ENCODE measurements around the gene RAB3IL1. TPM values are rescaled to one million over a fixed set of nuclear protein-coding genes. Genes with fewer than 3 reads are reported as not detected.
A peak's percentile ranks its signal among the peaks of the same experiment; 100 is the strongest.

Gene RAB3IL1
- total RNA-seq, 1 donor from 2014 or later, result 9.0 TPM

DNA sequence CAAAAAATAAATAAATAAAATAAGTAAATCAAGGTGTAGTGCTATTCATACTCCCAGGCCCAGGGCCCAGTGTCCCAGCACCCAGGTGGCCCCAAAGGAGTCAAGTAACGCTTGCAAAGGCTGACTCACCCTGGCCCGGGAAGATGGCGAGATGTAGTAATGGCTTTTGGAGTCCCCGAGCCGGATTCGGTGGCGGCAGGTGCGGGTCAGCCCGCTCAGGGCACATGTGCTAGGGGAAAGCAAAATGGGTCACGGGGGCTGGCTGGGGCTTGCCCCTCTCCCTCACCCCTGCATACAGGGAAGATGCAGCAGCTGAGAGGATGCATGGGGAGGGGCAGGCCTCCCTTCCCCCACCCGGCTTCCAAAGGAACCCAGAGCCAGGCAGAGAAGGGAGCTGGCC, 15.1 kb downstream of the RAB3IL1 start:
- no peak for DNase-seq

DNA sequence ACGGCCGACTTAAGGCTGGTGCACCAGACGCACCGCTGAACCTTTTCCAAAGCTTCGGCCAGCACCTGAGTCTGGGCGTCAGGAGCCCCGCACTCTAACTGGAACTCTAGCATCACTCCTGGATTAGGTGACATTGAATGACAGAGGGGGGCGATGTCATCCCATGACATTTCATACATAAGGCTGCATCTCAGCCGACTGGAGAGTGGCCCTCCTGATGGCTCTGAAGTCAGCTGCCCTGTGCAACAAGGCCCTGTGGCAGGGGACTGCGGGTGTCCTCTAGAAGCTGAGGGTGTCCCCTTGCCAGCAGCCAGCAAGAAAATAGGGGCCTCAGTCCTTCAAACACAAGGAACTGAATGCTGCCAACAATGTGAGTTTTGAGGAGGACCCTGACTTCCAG, 16.0 kb downstream of the RAB3IL1 start:
- DNase-seq, result no peak

DNA sequence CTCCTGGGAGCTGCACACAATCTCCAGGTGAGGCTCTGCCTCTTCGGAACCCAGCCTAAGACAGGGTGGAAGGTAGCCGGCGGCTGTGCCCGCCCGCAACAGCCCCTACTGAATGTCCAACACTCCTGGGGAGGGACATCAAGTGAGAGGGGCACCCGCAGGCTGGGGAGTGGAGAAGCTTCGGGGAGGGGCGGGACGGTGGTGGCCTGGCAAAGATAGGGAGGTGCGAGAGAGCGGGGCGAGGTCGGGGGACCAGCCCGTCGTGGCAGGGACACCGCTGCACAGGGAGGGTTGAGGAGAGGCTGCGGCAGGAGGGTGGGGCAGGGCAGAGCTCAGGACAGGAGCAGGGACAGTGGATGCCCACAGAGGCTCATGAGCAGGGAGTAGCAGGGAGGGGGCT, 17.1 kb downstream of the RAB3IL1 start:
- no peak for DNase-seq

DNA sequence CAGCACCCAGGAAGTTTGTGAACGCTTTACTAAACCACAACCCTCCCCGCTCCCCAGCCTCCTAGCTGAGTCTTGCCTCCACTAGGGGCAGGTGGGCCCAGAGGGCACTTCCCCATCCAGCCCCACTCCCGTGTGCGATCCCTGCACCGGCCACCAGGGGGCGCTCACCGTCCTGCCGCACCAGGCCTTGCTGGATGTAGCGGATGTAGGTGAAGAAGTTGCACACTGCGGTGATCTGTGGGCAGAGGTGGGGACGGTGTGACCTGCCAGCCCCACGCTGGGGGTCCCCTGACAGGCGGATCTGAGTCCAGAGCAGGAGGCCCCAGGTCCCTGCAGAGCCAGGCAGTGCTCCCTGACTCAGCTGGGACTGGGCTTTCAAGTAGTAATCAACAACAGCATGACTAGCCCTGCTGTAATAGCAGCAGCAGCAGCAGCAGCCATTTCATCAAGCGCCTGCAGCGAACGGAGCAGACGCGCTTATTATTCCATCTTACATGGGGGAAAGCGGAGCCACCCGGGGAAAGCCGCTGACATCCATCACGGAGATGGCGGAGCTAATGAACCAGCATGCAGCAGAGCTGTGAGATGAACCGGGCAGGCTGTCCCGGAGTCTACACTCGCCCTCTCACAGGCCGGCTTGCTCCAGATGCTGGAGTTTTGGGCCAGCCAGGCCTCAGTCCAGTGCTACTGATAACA, 18.1 kb downstream of the RAB3IL1 start:
- peak; percentile 87 for DNase-seq

DNA sequence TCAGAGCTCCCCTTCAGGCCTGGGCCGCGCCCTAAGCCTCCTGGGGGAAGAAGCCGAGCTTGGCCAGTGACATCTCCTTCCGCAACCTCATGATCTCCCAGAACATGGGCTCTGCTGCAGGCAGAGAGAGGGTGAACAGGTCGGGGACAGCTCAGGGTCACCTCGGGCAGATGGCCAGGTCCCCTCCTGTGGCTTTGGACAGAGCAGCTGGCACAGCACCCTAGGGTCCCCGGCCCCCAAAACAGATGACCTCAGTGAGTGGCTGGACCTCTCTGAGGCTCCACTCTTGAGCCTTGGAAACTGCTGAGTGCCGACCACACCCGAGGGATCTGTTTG, 19.2 kb downstream of the RAB3IL1 start:
- no peak for DNase-seq

DNA sequence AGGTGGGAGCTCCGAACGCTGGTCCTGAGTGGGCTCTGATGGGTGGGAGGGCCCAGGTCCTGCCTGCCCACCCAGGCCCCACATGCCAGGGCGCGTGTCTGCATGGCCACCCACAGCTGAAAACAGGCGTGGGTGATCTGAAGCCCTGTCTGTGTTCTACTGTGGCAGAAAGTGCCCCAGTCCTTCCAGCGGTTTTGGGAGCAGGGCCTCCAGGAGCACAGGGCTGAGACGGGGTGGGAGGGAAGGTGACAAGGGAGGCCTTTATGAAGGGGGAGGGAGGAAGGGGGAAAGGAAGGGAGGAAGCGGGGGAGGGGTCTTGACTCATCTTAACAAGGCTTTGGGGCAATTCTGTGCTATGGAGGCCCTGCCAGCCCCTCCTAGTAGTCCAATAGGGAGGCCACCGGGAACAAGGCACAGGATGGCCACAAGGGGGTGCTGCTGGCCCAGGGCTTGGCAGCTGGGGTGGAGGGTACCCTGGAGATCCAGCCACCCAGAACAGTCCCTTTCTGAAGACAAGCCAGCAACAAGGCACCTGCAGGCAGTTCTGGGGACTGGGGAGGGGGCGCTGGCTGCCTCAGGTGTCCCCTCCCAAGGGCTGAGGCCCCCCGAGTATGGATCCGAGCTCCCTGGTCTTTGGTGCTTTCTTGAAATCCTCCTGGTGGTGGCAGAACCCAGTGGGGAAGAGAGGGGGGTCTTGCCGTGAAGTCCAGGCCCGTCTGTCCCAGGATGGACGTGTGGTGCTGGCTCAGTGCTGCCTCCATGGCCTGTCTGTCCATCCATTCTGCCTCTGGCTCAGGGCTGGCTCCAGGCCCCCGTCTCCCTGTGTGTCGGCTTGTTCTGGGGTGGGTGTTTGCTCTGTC, 19.7 kb downstream of the RAB3IL1 start:
- peak; percentile 82 for DNase-seq

DNA sequence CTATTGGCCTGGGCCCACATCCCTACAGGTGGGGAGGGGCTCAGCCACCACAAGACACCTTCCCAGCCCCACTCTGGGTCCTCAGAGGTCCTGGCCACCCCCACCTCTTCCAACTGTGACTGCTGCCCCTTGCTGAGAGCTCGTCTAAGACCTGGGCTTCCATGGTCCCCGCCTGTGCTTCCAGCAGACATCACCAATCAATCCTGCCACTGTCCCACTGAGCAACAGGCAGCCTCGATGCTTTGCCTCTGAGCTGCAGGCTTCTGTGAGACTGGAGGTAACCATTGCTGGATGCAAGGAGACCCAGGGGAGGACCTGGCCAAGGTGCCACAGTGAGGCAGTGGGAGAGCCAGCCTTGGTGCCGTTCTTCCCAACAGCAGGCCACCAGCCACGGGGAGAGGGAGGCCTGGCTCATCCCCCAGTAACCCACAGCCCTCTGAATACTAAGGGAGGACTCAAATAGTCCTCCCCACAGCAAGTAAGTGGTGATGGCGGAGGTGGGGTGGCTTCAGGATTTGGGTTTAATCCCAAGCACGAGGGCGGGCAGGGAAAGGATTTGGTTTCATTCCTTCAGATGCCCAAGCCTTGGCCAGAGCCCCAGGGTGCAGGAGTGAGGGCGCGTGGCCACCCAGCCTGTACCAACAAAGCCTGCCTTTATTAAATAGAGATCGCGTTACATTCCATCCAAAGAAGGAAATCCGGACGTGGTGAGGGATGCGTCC, 20.5 kb downstream of the RAB3IL1 start:
- DNase-seq, result no peak

DNA sequence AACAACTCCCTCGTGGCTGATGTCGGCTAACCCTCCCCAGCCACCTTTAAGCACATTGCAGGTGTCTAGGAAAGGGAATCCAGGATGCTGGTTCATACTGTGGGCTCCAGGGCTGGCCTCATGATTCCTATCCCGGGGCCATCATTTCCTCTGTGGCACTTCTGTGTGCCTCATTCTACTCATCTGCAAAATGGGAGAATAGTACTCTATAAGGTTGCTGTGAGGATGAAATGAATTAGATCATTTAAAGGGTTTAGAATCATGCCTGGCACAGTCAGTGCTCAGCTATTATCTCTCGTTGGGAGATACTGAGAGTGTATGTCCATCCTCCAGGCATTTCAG, 21.7 kb downstream of the RAB3IL1 start:
- DNase-seq, result no peak

DNA sequence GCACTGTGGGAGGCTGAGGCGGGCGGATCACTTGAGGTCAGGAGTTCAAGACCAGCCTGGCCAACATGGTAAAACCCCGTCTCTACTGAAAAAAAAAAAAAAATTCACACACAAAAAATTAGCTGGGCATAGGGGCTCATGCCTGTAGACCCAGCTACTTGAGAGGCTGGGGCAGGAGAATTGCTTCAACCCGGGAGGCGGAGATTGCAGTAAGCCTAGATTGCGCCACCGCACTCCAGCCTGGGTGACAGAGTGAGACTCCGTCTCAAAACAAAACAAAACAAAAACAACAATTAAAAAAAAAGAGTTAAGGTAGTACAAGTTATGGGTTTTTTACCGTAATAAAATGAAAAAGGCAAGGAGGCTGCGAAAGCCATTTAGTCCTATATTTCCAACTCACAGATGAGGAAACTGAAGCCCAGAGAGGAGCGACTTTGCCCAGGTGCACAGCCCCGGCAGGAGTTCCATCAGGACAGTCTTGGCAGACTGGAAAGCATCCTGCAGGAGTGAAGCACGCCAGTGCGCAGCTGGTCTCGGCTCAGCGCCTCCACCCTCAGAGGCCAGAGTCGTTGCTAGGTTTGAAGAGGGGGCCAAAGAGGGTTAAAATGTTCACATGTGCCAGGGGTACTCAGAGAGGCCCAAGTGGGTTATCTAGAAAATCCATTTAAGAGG, 22.2 kb downstream of the RAB3IL1 start:
- no peak for DNase-seq

DNA sequence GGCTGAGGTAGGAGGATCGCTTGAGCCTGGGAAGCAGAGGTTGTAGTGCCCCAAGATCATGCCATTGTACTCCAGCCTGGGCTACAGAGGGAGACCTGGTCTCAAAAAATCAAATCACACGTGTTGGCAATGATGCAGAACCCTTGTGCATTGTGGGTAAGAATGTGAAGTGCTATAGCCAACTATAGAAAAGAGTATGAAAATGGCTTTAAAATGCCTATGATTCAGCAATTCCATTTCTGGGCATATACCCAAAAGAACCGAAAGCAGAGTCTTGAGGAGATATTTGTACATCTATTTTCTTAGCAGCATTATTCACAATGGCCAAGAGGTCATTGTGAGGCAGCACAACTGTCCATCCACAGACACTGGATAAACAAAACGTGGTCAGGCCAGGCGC, 23.4 kb downstream of the RAB3IL1 start:
- DNase-seq, result peak; percentile 63

DNA sequence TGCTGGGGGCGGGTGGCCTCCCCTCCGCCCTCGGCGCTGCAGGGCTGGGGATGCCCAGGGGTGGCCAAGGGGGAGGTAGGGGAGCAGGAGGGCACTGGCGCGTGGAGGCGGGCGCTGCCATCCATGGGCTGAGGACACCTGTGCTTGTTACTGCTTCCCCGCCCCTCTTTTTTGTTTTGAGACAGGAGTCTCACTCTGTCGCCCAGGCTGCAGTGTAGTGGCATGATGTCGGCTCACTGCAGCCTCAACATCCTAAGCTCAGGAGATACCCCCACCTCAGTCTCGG, 25.3 kb downstream of the RAB3IL1 start:
- no peak for DNase-seq

DNA sequence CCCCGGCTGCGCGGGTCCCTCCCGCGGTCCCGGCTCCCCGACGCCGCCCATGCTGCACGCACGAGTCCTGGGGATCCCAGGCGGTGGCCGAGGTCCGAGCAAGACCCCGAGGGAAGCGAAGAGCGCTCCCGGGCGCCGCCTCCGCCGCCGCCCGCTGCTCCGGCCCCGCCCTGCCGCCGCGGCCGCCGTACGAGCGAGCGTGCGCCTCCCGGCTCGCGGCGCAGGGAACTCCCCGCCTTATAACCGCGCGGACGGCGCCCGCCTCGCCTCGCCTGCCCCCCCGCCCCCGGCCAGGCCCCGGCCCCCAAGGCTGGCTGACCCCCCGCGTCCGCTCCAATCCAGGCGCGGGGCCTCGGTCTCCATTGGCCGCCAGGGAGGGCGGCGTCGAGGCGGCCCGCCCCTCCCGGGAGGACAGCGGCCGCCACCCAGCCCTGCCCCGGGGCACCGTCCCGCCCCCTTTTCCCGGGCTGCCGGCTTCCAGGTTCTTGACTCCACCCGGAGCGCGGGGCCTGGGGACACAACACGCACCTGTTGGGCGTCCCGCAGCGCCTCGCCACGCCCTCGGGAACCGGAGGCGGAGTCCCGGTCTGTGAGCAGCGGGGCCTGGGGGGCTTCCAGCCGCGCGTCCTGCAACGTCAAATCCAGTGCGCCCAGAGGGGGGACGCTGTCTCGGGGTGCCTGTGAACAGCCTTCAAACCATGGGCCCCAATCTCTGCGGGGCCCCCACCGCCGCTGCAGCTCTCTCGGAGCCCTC, 25.9 kb downstream of the RAB3IL1 start, which contains the start of gene FADS3:
Gene FADS3, minus strand, starts transcription at position 215 of the 754 bp plus-strand sequence. Its CDS starts 164 bp downstream, at position 51.
- DNase-seq, result peak; percentile 89

DNA sequence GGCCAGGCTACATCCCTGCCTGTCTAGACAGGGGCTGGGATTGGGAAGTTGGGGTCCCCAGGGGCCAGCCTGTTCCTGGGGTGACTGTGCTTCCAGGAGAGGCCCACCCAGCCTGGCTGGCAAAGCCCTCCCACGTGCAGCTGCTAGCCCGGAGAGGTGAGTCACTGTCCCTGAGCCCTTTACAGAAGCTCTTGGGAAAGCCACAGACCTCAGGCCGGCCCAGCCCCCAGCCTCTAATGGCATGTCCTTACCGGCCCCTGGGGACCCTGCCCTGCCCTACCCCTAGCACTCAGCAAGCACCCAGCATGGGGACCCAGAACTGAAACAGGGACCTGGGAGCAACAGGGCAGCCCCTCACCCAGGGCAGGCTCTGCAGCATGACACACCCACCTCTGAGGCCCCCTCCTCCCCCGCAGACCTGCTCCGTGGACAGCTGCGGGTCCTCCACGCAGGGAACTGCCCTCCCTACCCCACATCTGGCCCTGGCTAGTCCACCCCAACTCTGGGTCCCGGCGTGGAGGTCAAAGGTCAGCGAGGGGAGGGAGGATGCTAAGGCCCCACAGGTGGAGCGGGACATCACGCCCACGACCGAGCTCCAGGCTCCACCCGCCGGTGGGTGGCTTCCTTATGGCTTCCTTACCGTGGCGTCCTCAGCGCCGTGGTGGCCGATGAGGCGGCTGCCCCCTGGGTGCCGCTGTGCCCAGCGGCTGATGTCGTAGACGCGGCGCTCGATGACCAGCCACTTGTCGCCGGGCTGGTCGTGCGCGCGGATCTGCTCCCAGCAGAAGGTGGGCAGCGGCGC, 26.6 kb downstream of the RAB3IL1 start:
- DNase-seq, result peak; percentile 82

DNA sequence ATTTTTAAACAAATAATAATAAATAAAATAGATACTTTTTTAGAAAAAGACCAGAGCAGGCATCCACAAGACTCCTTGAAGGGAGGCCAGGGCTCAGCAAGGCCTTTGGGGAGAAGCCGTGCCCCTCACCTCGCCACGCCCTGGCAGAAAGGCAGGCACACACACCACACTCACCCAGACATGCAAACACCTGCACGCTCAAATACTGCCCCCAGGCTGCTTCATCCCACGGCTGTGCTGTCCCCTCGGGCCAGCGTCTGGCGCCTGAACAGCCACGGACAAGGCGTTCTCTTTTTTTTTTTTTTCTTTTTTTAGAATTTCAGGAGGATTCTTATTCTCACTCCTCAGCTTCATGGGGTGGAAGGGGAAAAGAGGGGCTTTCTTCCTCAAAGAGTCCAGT, 27.5 kb downstream of the RAB3IL1 start:
- no peak for DNase-seq

DNA sequence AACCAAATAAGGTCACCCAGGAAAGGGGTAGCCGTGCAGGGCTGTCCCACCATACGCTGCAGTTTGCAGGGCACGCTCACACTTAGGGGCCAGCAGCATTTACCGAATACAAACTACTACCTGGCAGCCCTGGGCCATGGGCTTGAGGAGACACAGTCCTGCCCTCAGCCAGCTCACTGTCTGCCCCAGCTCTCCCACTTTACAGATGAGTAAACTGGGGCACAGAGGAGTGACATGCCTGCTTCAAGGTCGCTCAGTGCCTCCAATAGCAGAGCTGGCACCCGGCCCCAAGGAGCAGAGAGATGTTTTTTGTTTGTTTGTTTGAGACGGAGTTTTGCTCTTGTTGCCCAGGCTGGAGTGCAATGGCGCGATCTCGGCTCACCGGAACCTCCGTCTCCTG, 28.8 kb downstream of the RAB3IL1 start:
- DNase-seq, result no peak

DNA sequence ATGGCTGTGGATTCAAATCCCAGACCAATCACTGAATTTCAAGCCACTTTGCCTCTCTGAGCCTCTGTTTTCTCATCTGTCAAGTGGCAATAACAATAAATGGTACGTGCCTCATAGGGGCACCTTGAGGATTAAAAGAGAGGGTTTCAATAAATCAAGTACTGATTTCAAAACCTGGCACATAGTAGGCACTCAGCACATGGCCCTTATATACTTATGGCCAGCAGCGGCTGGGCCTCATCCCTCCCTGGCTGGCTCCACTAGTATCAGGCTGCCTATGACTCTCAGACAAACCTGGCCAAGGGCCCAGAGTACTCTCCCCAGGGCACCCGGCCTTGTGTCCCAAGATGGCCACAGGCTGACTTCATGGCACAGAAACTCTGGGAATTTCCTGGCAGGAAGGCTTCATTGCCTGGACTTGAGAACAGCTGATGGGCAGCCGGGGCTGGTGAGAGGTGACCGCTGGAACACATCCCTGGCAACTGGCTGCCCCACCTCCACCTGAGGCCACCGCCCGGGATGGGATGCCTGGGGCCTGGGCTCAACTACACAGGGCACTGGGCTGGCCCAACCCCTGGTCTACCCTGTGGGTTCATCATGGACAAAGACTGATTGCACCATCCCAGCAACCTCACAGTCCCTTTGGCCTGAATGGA, 29.4 kb downstream of the RAB3IL1 start:
- DNase-seq, result peak; percentile 99

DNA sequence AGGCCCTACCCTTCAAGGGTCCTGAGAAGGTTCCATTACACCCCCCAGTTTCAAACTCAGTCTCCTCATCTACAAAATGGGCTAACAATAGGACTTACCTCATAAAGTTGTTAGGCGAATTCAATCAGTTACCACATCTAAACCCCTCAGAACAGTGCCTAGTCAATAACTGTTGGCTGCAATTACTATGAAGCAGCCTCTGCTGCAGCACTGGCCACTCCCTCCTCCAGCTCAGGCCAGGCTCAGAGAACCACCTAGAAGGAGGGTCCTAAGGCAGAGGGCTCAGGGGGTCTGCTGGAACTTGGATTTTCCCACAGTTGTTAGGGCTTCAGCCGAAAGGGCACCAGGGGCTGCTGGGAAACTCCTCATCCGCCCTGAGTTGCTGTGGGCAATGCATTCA, 30.7 kb downstream of the RAB3IL1 start:
- DNase-seq, result no peak

DNA sequence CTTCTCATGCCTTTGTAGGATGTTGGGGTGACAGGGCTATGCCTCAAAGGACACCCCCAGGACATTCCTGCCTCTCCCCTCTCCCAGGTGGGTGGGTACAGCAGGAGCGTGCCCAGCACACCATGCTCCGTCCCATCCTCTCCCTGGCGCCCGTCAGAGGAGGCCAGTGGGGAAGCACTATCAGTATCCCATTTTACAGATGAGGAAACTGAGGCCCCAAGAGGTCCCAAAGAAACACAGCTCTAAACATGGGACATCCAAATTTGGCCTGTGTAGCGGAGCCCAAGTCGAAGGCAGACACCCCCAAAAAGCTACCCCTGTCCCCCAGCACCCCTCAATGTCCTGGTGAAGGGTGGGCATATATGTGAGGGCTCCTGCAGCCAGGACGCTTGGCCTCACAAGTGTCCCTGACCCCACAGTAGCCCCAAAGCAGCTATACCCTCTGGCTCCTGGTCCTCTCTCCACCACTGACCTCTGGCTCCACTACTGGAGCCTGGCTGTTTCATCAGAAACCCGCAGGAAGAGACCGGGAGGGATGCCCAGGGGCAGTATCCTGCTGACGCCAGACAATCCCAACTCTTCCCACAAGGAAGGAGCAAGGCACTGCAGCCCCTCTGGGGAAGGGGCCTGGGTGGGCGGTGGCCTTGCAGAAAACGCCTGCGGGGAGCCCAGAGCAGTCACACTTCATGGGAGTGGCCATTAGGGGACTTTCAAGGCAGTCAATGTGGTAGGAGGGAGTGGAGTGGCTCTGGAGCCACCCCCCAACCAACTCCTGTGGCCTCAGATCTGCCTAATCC, 31.4 kb downstream of the RAB3IL1 start:
- DNase-seq, result no peak

DNA sequence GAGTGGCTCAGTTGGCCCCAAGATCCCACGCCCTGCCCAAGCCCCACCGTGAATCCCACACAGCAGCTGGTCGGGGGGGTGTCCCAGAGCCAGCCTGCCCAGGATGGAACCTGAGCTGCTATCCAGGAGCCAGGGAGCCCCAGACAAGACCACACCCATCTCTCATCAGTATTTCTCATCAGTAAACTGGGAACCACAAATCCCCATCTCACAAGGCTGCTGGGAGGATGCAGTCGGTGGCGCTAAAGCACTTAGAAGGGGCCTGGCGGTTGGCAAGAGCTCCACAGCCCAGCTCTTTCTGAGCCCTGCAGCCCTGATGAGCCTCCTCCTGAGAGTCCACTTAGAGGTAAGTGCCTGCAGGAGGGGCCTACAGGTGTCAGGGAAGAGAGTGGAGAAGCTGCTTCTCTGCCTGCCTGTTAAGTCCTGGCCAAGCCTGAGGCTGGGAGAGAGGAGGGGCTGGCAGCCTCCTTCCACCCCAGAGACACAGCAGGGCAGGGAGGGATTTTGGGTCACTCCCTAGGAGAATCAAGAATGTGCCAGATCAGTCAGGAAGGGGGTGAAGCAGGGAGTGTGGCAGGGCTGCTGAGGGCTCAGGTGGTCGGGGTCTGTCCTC, 32.1 kb downstream of the RAB3IL1 start:
- no peak for DNase-seq

DNA sequence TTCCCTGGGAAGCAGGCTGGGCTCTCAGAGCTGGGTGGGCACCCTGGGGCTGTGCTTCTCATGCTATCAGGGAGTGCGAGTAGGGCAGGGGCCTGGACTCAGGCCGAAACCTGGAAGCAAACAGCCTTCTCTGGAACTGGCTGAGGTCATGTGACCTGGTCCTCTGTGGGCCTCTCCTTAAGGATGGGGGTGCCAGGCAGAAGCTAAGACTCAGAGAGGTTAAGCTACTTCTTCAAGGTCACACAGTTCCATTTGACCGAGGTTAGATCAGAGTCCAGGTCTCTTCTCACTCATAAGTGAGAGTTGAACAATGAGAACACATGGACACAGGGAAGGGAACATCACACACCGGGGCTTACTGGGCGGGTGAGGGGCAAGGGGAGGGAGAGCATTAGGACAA, 33.4 kb downstream of the RAB3IL1 start:
- no peak for DNase-seq

All from dermis blood vessel endothelial cell (primary cell).